ENCODE measurements around the gene NID1. TPM values are rescaled to one million over a fixed set of nuclear protein-coding genes. Genes with fewer than 3 reads are reported as not detected.

Gene NID1
- total and polyA plus RNA-seq, 2 donors (not counting 3 experiments of a cell fraction or from before 2014, with no cell fraction given), result 87.0 to 109 TPM

GRCh38 chr1:235943581-235944114 is 121.2 kb downstream of the NID1 start:
- BruUV-seq (replicated peaks), result no TSS peak
- Histone ChIP-seq H4K20me1 (replicated peaks; ENCODE audit: control insufficient read depth, extremely low read depth, insufficient read depth, low read length) (no peaks in the 10 kb centered on the region), H2AFZ (ENCODE audit: low read depth, low read length) (no peak overlapping the region), H3K9me1 (replicated peaks; ENCODE audit: control insufficient read depth, extremely low read depth, insufficient read depth, low read length) (no peaks in the 10 kb centered on the region), H3K36me3 (ENCODE audit: control insufficient read depth in 2 of 2, extremely low read depth in 1 of 2, insufficient read depth in 2 of 2, low read length in 2 of 2) (no peaks in the 10 kb centered on the region), H3K4me1 (ENCODE audit: control insufficient read depth, extremely low read depth, insufficient read depth, low read length) (peaks cover 6% of the 10 kb centered on the region), H3K4me3 (replicated peaks in 1 of 3; ENCODE audit: insufficient read depth in 1 of 3, low read depth in 1 of 3, low read length in 3 of 3) (no peak overlapping the region), H3K27me3 (ENCODE audit: control insufficient read depth in 2 of 2, insufficient read depth in 2 of 2, low read length in 2 of 2) (no peaks in the 10 kb centered on the region), H3K27ac (ENCODE audit: insufficient read depth, low read depth, low read length) (no peak overlapping the region), H3K79me2 (ENCODE audit: control insufficient read depth, insufficient read depth, low read length) (no peaks in the 10 kb centered on the region), H3K4me2 (ENCODE audit: insufficient read depth, low read length) (no peak overlapping the region), H3K9ac (replicated peaks; ENCODE audit: extremely low read depth, insufficient read depth, low read length) (no peak overlapping the region), H3K9me3 (replicated peaks; ENCODE audit: control insufficient read depth, insufficient read depth, low read length) (no peaks in the 10 kb centered on the region)
- POLR2A ChIA-PET, result no interaction called here
- dilution Hi-C loops (cut with MboI; ENCODE audit: extremely low pct_ligation_motif_present, low sequenced_read_pairs), result no loop called here
- CTCF ChIA-PET, result interaction anchor here (1.4 to 2.4 kb wide), 3 partner anchors 10 to 28 kb away, joined by 3 to 7 read pairs (median 6); no protein-coding TSS in a partner anchor
- intact Hi-C loops (cut with micrococcal nuclease), result no loop called here
- no peak for DNase-seq (ENCODE audit: low read depth, low spot score)
- no peak for FAIRE-seq
- TF ChIP-seq MAX (IDR thresholded peaks at IDR 0.05; ENCODE audit: insufficient read depth, insufficient read length) (no peak), POLR2AphosphoS5 (IDR thresholded peaks at IDR 0.05; ENCODE audit: insufficient read depth, low read depth, low read length) (no peak), GATA2 (IDR thresholded peaks at IDR 0.05; ENCODE audit: insufficient read depth, insufficient read length, low read depth, low read length) (no peak), POLR2A (IDR thresholded peaks at IDR 0.05; ENCODE audit: low read depth, low read length) (no peak), CTCF (IDR thresholded peaks at IDR 0.05; ENCODE audit: extremely low read depth in 1 of 2, insufficient read depth in 1 of 2, low read depth in 1 of 2, low read length in 2 of 2) (no peak), FOS (IDR thresholded peaks at IDR 0.05; ENCODE audit: borderline replicate concordance, insufficient read depth, low read length) (no peak), MYC (IDR thresholded peaks at IDR 0.05; ENCODE audit: low read depth, low read length) (no peak), EZH2 (IDR thresholded peaks at IDR 0.05; ENCODE audit: borderline replicate concordance, low read depth, low read length, severe bottlenecking) (no peak), JUN (IDR thresholded peaks at IDR 0.05; ENCODE audit: borderline replicate concordance, insufficient read depth, insufficient read length, low read depth) (no peak)

Data from endothelial cell of umbilical vein (primary cell).